B cell (primary cell): ENCODE results near the gene FMNL2.

Source experiments
- EZH2 ChIP-seq: IDR thresholded peaks from 2 replicates; pipeline ENCODE4 v1.6.1; 2012; ENCODE audit warnings: borderline replicate concordance, low read depth, mild to moderate bottlenecking, moderate library complexity, low read length; ENCODE audit not compliant: insufficient read depth, poor library complexity, severe bottlenecking
- TF ChIP-seq, protein P1 (sequence below): fragments of 200-600 bp; IDR thresholded peaks from one replicate; pipeline ENCODE4 v1.8.0; 2022; ENCODE audit warnings: antibody characterized with exemption, mild to moderate bottlenecking

DNA sequence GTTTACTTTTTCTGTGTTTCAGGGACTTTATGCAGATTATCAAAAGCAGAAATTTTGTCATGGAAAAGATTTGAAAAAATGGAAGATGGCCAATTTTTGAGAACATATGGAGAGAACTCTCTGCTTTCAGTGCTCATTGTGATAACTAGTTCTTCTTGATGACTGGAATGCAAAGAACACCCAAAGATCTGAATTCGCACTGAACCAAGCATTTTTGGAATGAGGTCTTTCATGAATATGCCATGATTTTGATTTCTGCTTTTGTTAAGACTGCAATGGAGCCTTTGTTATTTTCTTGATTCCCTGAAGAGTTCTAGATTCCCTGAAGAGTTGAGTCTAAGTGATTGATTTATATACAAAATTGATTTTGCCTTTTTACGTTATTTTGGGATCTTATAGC is 124.1 kb downstream of the FMNL2 start:
- TF ChIP-seq, protein P1, sequence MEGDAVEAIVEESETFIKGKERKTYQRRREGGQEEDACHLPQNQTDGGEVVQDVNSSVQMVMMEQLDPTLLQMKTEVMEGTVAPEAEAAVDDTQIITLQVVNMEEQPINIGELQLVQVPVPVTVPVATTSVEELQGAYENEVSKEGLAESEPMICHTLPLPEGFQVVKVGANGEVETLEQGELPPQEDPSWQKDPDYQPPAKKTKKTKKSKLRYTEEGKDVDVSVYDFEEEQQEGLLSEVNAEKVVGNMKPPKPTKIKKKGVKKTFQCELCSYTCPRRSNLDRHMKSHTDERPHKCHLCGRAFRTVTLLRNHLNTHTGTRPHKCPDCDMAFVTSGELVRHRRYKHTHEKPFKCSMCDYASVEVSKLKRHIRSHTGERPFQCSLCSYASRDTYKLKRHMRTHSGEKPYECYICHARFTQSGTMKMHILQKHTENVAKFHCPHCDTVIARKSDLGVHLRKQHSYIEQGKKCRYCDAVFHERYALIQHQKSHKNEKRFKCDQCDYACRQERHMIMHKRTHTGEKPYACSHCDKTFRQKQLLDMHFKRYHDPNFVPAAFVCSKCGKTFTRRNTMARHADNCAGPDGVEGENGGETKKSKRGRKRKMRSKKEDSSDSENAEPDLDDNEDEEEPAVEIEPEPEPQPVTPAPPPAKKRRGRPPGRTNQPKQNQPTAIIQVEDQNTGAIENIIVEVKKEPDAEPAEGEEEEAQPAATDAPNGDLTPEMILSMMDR, result no peak
- no peak for TF ChIP-seq EZH2
